Activated CD8-positive, alpha-beta memory T cell treated with anti-CD3 and anti-CD28 coated beads, Interleukin-2, amount 10 ng/mL, durations not matched to agents 7 days and 5 days (primary cell): ENCODE results near the gene F11R. TPM values are rescaled to one million over a fixed set of nuclear protein-coding genes. Genes with fewer than 3 reads are reported as not detected.
"Not testable (repeated sequence)": the region's sequence is repeated elsewhere in the genome, so short reads cannot be mapped to it uniquely, and the experiment has no call there.

ENCODE experiments used
- ATAC-seq: fragments of 150-1000 bp; cut with Tn5 transposase; one replicate; pipeline ENCODE4 v1.10.0; 2021; ENCODE audit warnings: moderate library complexity
- CTCF ChIA-PET: fragments of 350-600 bp; sonication (Branson Sonifier 250); formaldehyde crosslinking; loops from one replicate; lab custom pipeline; 2021; ENCODE audit warnings: antibody characterized with exemption; lab: Charles Lee
- DNase-seq: peaks from one replicate; pipeline ENCODE4 v3.0.0-alpha.2; 2020
- H3K27ac Mint-ChIP-seq: one replicate; pipeline ENCODE4 v1.8.0; 2021; ENCODE audit warnings: mild to moderate bottlenecking, mixed read lengths
- H3K27me3 Mint-ChIP-seq: one replicate; pipeline ENCODE4 v1.8.0; 2021; ENCODE audit warnings: mixed read lengths
- H3K36me3 Mint-ChIP-seq: one replicate; pipeline ENCODE4 v1.8.0; 2021; ENCODE audit warnings: mild to moderate bottlenecking, mixed read lengths
- H3K4me1 Mint-ChIP-seq: one replicate; pipeline ENCODE4 v1.8.0; 2021; ENCODE audit warnings: mixed read lengths
- H3K4me3 Mint-ChIP-seq: one replicate; pipeline ENCODE4 v1.8.0; 2021; ENCODE audit warnings: mild to moderate bottlenecking, moderate library complexity, mixed read lengths
- H3K9me3 Mint-ChIP-seq: one replicate; pipeline ENCODE4 v1.8.0; 2022; ENCODE audit warnings: low read depth, mixed read lengths
- total RNA-seq, 2 experiments: library from RNA; stranded (reverse); gene quantifications; one replicate each; pipeline ENCODE4 v1.2.3, GENCODE V29; 2021

The F11R gene
- total RNA-seq, 2 experiments from 2014 or later = 13.5 to 14.0 TPM

- CTCF ChIA-PET = interaction anchor here (2.6 kb wide), 2 partner anchors 9 to 98 kb away, joined by 8 to 26 read pairs; partner anchors contain the start of gene KLHDC9
- Mint-ChIP-seq H3K9me3 (no peaks in the 10 kb centered on the region), H3K36me3 (peaks cover 2% of the 10 kb centered on the region), H3K27me3 (no peaks in the 10 kb centered on the region), H3K27ac (no peak overlapping the region), H3K4me3 (no peak overlapping the region), H3K4me1 (peaks cover 16% of the 10 kb centered on the region)
- DNase-seq (no peak), ATAC-seq (no peak)
Measured at GRCh38 chr1:160999376-160999775, 21.6 kb downstream of the F11R start.

DNA sequence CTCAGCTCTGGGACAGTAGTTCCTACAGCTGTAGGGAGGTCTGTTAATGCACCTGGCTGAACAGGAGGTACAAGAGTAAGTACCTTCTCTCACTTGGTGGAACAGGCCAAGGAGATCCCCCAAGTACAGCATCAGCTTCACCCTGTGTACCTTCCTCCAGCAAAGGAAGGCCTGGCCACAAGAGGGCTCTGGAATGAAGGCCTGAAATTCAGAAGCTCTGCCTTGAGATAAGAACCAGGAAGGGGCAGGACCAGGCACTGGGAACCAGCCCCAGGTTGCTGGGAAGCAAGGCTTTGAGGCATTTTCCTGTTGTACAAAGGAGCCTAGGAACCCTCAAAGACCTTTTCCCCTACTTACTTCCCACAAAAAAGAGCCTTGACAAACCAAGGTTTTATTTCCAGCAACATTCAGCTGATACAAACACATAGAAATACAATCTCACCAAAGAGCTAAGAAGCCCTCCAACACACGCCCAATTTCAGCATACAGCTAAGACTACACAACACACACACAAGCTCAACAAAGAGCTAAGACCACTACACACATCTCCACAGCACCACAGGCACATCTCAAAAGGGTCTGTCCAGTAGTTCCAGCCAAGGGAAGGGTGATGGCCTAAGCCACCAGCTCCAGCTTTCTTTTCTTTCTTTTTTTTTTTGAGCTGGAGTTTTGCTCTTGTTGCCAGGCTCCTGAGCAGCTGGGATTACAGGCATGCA is 23.5 kb downstream of the F11R start:
- Mint-ChIP-seq H3K36me3 (peaks cover 2% of the 10 kb centered on the region), H3K4me3 (no peak overlapping the region)

GRCh38 chr1:160996178-160996577 is 24.8 kb downstream of the F11R start:
- Mint-ChIP-seq H3K4me3 (no peak overlapping the region), H3K36me3 (peaks cover 2% of the 10 kb centered on the region), H3K27me3 (peaks cover 3% of the 10 kb centered on the region), H3K27ac (no peak overlapping the region), H3K4me1 (peaks cover 19% of the 10 kb centered on the region), H3K9me3 (no peaks in the 10 kb centered on the region)
- CTCF ChIA-PET = interaction anchor here (0.7 to 2.9 kb wide), 9 partner anchors 8 to 323 kb away, joined by 3 to 11 read pairs (median 4); partner anchors contain the start of genes ARHGAP30, TSTD1 and USF1
- DNase-seq (no peak), ATAC-seq (no peak)

More for the DNA sequence above, 23.5 kb downstream of the F11R start:
- peak overlapping the region; percentile 21 for H3K27ac Mint-ChIP-seq
- ATAC-seq (peak; percentile 73), DNase-seq (peak; percentile 66)
- no peaks in the 10 kb centered on the region for H3K9me3 Mint-ChIP-seq
- H3K27me3 Mint-ChIP-seq = peaks cover 3% of the 10 kb centered on the region
- CTCF ChIA-PET = interaction anchor here (0.7 to 2.9 kb wide), 32 partner anchors 7 to 216 kb away, joined by 3 to 26 read pairs (median 4); partner anchors contain the start of genes F11R, ITLN2, KLHDC9 and TSTD1
- peaks cover 19% of the 10 kb centered on the region for H3K4me1 Mint-ChIP-seq

DNA sequence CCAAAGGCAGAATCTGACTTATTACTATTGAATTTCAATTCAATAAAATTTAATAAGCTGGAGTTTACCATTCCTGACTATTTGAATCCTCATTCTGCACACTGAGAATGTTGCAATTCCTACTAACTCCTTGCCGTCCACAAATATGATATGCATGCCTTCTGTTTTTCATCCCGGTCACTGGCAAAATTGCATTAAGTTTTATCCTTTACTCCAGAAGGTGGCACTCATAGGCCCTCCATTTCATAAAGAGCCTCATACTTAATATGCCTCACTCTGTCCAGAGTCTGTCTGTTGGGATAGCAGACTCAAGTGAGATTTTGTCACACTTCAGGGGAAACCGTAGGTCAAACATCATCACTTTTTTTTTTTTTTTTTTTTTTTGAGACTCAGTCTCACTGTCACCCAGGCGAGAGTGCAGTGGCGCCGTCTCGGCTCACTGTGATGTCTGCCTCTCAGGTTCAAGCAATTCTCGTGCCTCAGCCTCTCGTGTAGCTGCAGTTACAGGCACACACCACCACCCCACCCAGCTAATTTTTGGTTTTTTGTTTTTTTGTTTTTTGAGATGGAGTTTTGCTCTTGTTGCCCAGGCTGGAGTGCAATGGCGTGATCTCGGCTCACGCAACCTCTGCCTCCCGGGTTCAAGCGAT is 27.3 kb downstream of the F11R start:
- H3K36me3 Mint-ChIP-seq = no peaks in the 10 kb centered on the region
- H3K9me3 Mint-ChIP-seq = no peaks in the 10 kb centered on the region
- no peak overlapping the region for H3K27ac Mint-ChIP-seq
- DNase-seq (no peak), ATAC-seq (no peak)
- H3K4me1 Mint-ChIP-seq = peaks cover 27% of the 10 kb centered on the region
- H3K27me3 Mint-ChIP-seq = peaks cover 3% of the 10 kb centered on the region
- no peak overlapping the region for H3K4me3 Mint-ChIP-seq
- CTCF ChIA-PET = interaction anchor here (0.6 to 1.4 kb wide), 4 partner anchors 18 to 105 kb away, joined by 3 to 14 read pairs (median 5); partner anchors contain the start of gene KLHDC9

DNA sequence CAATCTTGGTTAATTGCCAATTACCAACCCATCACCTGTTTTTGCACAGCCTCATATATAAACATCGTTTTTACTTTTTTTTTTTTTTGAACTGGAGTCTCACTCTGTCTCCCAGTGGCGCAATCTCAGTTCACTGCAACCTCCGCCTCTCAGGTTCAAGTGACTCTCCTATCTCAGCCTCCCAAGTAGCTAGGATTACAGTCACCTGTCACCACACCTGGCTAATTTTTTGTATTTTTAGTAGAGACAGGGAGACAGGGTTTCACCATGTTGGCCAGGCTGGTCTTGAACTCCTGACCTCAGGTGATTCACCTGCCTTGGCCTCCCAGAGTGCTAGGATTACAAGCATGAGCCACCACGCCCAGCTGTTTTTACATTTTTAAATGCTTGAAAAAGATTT is 28.9 kb downstream of the F11R start:
- not testable (repeated sequence) for H3K4me3 Mint-ChIP-seq, H3K27me3 Mint-ChIP-seq, H3K9me3 Mint-ChIP-seq, DNase-seq, H3K36me3 Mint-ChIP-seq, ATAC-seq, H3K27ac Mint-ChIP-seq
- peaks cover 24% of the 10 kb centered on the region for H3K4me1 Mint-ChIP-seq
- CTCF ChIA-PET = interaction anchor here (0.6 to 4.8 kb wide), 6 partner anchors 10 to 156 kb away, joined by 3 to 31 read pairs (median 5); partner anchors contain the start of gene KLHDC9

- CTCF ChIA-PET = interaction anchor here (0.8 to 2.1 kb wide), 10 partner anchors 9 to 219 kb away, joined by 3 to 7 read pairs (median 4); no protein-coding TSS in a partner anchor
- DNase-seq = no peak
- H3K4me3 Mint-ChIP-seq = no peak overlapping the region
- H3K9me3 Mint-ChIP-seq = no peaks in the 10 kb centered on the region
- peaks cover 8% of the 10 kb centered on the region for H3K4me1 Mint-ChIP-seq
- no peaks in the 10 kb centered on the region for H3K36me3 Mint-ChIP-seq
- H3K27ac Mint-ChIP-seq = no peak overlapping the region
- H3K27me3 Mint-ChIP-seq = peaks cover 14% of the 10 kb centered on the region
- no peak for ATAC-seq
Measured at GRCh38 chr1:160987359-160988050, 33.4 kb downstream of the F11R start.

GRCh38 chr1:160985723-160986122 is 35.2 kb downstream of the F11R start:
- Mint-ChIP-seq H3K4me1 (peaks cover 18% of the 10 kb centered on the region), H3K27me3 (peaks cover 31% of the 10 kb centered on the region), H3K27ac (no peak overlapping the region), H3K36me3 (no peaks in the 10 kb centered on the region), H3K4me3 (no peak overlapping the region), H3K9me3 (no peaks in the 10 kb centered on the region)
- CTCF ChIA-PET = no interaction called here
- ATAC-seq = no peak
- no peak for DNase-seq

GRCh38 chr1:160981584-160982411 is 39.2 kb downstream of the F11R start:
- H3K36me3 Mint-ChIP-seq = no peaks in the 10 kb centered on the region
- peak overlapping the region; percentile 52 for H3K4me3 Mint-ChIP-seq
- CTCF ChIA-PET = interaction anchor here (1.0 kb wide), 1 partner anchor 28 kb away, joined by 3 read pairs; no protein-coding TSS in a partner anchor
- no peaks in the 10 kb centered on the region for H3K9me3 Mint-ChIP-seq
- no peak overlapping the region for H3K27ac Mint-ChIP-seq
- peaks cover 41% of the 10 kb centered on the region for H3K27me3 Mint-ChIP-seq
- H3K4me1 Mint-ChIP-seq = peaks cover 10% of the 10 kb centered on the region
- ATAC-seq = peak; percentile 76
- no peak for DNase-seq

DNA sequence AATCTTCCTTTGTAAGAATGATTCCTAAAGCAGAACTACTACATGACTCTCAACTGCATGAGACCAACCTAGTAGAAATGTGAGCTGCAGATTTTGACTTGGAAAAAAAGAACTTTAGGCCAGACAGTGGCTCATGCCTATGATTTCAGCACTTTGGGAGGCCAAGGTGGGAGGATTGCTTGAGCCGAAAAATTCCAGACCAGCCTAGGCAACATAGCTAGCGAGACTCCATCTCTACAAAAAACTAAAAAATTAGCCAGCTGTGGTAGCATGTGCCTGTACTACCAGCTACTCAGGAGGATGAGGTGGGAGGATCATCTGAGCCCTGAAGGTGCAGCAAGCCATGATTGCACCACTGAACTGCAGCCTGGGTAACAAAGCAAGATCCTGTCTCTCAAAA is 41.7 kb downstream of the F11R start:
- no peak for ATAC-seq
- DNase-seq = no peak
- peaks cover 45% of the 10 kb centered on the region for H3K27me3 Mint-ChIP-seq

GRCh38 chr1:160978510-160978927 is 42.4 kb downstream of the F11R start:
- CTCF ChIA-PET = interaction anchor here (1.1 to 4.7 kb wide), 5 partner anchors 9 to 198 kb away, joined by 3 to 25 read pairs (median 4); partner anchors contain the start of gene ITLN2
- ATAC-seq = no peak
- Mint-ChIP-seq H3K36me3 (no peaks in the 10 kb centered on the region), H3K9me3 (no peaks in the 10 kb centered on the region), H3K27me3 (peaks cover 43% of the 10 kb centered on the region), H3K4me3 (no peak overlapping the region), H3K4me1 (peaks cover 10% of the 10 kb centered on the region), H3K27ac (no peak overlapping the region)
- DNase-seq = no peak

More for the DNA sequence above, 41.7 kb downstream of the F11R start:
- CTCF ChIA-PET = interaction anchor here (1.2 to 4.7 kb wide), 3 partner anchors 8 to 27 kb away, joined by 3 to 25 read pairs (median 8); no protein-coding TSS in a partner anchor
- no peaks in the 10 kb centered on the region for H3K9me3 Mint-ChIP-seq
- no peak overlapping the region for H3K4me3 Mint-ChIP-seq
- no peaks in the 10 kb centered on the region for H3K36me3 Mint-ChIP-seq
- no peak overlapping the region for H3K27ac Mint-ChIP-seq
- H3K4me1 Mint-ChIP-seq = peaks cover 10% of the 10 kb centered on the region

- no peak overlapping the region for H3K27ac Mint-ChIP-seq
- peaks cover 20% of the 10 kb centered on the region for H3K27me3 Mint-ChIP-seq
- ATAC-seq (no peak), DNase-seq (no peak)
- no peak overlapping the region for H3K4me3 Mint-ChIP-seq
- H3K9me3 Mint-ChIP-seq = no peaks in the 10 kb centered on the region
- peaks cover 2% of the 10 kb centered on the region for H3K4me1 Mint-ChIP-seq
- H3K36me3 Mint-ChIP-seq = no peaks in the 10 kb centered on the region
- CTCF ChIA-PET = no interaction called here
Measured at GRCh38 chr1:160975026-160975425, 45.9 kb downstream of the F11R start.

- no peak overlapping the region for H3K27ac Mint-ChIP-seq
- peaks cover 12% of the 10 kb centered on the region for H3K27me3 Mint-ChIP-seq
- CTCF ChIA-PET = interaction anchor here (0.7 to 1.8 kb wide), 6 partner anchors 17 to 178 kb away, joined by 3 to 8 read pairs (median 4); partner anchors contain the start of gene LY9
- DNase-seq = no peak
- no peaks in the 10 kb centered on the region for H3K36me3 Mint-ChIP-seq
- H3K4me3 Mint-ChIP-seq = no peak overlapping the region
- ATAC-seq = no peak
- no peaks in the 10 kb centered on the region for H3K9me3 Mint-ChIP-seq
- H3K4me1 Mint-ChIP-seq = peaks cover 2% of the 10 kb centered on the region
Measured at GRCh38 chr1:160973491-160973890, 47.5 kb downstream of the F11R start.
